HG03520 (cell line): ENCODE results near the gene SLC39A13.

ENCODE experiments used
- ATAC-seq: cut with Tn5 transposase; IDR thresholded peaks from one replicate; pipeline ENCODE4 v1.9.1; 2021; ENCODE audit warnings: mild to moderate bottlenecking, moderate library complexity; ENCODE audit not compliant: unreplicated experiment

SLC39A13 gene

DNA sequence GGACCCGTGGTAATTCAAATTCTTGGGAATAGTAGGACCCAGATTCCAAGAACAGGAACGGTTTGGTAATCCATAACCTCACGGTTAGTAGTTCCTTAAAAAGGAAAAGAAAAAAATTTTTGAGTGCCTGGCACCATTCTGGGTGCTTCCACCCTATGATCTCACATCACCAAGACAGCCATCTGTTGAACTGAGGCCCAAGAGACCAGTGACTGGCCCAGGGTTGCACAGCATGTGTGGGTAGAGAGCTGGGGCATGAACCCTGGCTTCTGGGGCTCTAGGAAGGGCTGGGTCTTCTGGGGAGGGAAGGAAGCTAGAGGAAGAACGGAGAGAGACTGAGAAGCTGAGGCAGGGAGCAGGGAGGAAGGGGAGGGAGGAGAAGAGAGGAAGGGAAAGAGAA, 25.3 kb upstream of the SLC39A13 start:
- no peak for ATAC-seq

DNA sequence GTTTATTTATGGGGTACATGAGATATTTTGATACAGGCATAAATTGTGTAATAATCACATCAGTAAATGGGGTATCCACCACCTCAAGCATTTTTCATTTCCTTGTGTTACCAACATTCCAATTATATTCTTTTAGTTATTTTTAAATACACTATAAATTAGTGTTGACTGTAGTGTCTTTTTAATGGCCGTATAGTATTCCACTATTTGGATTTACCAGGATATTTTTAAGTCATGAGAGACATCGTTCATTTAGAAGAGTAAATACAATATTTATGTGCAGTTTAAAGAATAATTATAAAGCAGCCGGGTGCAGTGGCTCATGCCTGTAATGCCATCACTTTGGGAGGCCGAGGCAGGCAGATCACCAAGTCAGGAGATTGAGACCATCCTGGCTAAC, 23.9 kb upstream of the SLC39A13 start:
- no peak for ATAC-seq

DNA sequence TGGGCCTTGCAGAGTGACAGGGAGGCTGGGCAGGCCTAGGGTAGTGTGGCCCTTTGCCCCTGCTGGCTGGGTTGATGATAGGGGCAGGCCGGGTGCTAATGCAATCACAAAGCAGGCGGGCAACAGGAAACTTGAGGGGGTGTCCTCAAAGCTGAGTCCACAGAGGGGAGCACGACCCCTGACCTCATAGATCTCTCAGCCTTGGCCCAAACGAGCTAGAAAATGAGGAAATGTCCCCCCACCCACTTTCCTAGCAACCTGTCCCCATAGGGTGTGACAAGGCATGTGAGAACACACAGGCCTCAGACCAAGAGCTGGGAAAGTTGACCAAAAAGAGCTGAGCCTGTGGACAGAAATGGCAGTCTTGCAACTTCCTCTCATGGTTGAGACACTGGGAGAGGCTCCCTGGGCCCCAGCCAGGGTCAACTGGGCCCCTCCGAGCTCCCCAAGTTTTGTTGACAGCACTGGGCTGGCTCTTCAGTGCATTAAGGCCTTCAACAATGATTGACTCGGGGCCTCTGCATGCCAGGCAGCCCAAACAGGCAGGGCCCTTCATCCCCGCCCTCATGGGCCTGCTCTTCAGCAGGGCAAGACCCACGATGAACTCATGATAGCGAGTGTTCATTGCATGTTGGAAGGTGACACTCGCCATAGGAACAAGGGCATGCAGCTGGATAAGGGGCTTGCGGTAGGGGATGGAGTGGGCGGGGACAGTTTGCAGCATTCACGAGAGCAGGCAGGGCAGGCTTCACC, 20.3 kb upstream of the SLC39A13 start:
- ATAC-seq = no peak

DNA sequence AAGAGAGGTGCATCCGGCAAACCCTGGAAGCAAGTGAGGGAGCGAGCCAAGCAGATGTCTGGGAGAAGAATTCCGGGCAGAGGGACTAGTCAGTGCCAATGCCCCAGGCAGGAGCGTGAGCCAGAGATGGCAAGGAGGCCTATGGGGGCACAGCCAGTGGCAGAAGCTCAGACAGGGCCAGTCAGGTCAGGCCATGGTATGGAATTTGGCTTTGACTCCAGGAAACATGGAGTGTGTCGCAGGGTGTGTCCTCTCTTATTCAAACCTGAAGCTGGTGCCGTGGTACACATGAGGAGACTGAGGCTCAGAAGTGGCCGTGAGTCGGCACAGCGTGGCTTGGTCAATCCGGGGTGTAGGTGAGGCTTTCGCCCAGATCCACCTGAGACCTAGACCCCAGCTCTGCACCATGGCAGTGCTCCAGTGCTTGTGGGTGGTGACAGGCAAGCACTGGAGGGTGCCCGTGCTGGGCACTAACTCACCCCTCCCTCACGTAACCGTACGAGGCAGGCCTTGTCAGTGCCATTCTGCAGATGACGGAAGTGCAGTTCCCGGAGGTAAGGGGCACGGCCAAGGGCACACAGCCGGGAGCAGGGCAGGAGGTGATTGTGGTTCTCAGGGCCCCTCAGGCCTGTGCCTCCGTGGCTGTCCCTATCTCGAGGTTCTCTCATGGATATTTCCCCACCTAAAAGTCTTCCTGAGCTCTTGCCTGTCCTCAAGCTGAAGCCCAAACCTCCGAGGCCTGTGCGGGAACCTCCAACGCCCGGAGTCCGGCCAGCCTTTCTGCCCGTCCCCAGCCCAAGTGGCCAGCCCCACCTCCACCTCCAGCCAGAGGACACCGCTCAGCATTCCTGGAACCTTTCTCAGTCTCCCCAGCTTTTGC, 19.5 kb upstream of the SLC39A13 start:
- no peak for ATAC-seq

DNA sequence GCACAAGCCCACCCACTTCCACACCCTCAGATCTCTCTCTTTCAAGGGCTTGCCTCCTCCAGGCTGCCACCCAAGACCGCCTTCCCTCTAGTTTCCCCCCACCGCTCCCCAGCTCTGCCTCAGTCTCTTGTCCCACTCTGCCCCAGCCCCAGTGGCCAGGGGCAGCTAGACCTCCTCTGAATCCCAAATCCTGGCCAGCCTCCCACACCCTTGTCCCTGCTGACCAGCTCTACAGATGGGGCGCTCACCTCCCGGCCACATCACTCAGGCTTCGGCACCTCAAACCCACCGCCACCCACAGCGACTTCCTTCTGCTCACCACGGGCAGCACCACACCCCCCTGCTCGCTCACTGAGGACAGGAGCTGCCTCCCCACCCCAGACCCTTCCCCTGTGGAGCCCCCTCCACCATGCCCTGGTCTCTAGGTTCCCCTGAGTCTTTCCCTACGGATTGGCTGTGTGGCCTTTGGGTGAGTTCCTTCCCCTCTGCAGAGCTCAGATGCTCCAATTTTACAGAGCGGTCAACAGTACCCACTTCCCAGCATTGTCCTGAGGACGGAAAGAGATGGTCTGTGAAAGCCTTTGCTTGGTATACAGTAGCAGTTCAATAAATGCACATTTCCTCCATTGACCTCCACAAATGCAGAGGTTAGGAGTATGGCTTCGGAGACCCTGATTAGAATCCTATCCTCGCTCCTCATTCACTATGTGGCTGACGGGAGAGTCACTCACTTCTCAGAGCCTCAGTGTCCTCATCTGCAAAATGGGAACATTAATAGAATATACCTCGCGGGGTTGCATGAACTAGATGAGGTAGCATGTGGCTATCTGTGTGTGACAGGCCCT, 18.6 kb upstream of the SLC39A13 start:
- no peak for ATAC-seq

DNA sequence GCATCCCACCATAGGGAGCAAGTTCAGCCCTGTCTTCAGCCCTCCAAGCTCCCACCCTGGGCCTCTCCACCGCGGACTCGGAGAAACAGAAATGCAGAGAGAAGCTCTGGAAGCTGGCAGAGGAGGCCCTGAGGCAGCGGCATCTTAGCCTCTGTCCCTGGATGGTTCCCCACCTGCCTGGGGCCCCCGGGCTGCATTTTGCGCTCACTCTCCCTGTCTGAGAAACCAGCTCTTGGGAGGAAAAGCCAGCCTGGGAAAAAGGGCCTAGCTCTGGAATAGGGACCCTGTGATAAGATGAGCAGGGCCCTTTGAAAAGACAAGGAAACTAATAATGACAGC, 18.0 kb upstream of the SLC39A13 start:
- ATAC-seq = no peak

DNA sequence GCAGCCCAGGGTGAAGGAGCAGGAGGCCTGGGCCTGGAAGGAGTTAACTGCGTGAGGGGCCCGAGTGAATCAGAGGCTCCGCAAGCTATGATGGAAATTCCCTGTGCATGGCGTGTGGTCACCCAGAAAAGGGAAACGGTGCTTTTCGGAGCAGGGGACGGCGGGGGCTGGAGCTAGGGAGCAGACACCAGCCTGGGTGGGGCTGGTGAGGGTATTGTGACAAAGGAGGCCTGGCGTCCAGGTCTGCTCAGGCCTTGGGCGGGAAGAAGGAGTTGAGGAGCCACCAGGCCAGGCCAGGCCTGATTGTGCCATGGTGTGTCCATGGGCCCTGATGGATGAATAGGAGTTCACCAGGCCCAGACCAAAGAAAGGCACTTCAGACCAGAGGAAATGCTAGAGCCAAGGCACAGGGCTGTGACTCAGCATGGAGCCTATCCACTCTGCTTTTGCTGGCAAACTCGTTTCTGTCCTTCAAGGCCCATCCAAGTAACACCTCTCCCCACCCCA, 17.3 kb upstream of the SLC39A13 start:
- ATAC-seq = peak; percentile 47

DNA sequence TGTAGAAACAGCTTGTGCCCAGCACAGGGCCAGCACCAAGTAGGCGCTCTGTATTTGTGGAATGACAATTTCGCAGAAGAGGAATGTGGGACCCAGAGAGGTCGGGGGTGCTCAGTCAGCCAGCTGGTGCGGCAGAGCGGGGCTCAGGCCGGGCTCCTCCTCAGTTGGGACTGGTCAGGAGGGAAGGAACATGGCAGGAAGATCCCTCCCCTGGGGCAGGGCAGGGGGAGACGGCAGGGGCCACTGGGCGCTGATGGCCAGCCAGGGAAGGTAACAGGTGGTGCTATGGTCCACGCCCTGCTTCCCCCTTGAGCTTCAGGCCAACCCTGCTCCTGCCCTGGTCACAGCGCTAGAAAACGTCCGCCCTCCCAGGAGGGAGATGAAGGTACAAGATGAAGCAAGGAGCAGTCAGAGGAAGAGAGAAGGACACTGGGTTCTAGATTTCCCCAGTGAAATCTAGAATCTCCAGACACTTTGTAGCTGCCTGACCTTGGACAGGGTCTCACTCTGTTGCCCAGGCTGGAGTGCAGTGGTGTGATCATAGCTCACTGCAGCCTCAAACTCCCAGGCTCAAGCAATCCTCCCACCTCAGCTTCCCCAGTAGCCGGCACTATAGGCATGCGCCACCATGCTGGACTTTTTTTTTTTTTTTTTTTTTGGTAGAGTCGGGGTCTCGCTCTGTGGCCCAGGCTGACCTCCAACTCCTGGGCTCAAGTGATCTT, 16.5 kb upstream of the SLC39A13 start:
- ATAC-seq = no peak

DNA sequence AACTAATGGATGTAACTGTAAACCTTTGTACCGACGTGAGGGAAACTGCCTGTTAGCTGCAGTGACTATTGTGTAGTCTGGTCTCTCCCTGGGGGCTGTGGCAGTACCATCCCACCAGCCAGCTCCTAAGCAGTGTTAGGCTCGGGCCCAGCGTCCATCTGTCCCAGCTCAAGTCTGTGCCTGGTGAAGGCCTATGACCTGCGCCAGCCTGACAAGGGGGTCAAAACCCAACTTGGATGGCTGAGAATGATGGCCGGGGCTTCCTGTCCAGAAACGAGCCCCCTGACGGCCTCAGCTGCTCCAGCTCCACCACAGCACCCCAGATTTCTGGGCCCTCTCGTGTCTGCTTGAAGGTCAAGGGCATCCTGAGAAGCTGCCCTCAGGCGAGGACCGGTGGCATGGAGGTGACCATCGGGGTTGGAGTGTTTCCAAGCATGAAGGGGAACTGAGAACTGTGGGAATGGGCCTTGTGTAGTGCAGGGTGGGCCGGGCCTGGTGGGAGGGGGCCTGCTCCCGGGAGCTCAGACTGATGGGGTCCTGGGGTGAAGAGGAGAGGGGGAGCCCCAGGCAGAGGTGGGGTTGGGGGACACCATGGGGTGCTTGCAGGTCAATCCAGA, 15.7 kb upstream of the SLC39A13 start:
- no peak for ATAC-seq

DNA sequence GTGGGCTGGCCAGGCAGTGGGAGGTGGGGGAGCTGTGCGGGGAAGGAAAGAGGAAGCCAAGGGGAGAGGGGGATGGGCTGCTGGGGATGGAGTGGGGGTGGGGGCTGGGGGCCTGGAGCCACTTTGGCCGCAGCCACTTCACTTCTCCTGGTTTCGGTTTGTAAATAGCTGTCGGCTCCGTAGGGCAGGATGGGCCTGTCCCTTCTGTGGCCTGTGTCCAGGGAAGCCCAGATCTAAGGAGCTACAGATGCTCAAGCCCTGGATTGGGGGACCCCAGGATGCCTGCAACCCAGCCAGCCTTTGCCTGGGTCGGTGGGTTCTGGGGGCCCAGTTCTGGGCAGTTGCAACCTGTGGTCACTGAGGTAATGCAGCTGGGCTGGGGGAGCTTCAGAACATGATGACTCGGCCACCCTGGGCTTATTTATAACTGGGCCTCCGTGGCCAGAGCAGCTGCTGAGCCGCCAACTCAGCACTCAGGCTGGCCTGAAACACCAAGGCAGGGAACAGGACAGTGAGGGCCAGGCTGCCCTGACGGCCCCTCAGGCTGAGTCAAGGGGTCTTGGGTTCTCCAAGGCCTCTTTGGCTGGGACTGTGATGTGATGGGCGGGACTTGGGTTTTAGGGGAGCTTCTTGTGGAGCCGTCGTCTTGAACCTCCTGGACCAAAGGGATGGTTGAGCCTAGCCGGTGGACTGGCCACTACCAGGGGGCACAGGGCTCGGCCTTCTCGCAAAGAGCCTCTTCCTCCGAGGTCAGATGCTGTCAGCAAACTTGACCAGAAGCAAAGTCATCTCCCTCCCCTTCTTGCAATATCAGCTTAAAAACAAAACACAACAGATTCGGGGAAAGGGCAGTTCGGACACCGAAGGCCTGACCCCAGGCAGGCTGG, 15.0 kb upstream of the SLC39A13 start:
- ATAC-seq = no peak

DNA sequence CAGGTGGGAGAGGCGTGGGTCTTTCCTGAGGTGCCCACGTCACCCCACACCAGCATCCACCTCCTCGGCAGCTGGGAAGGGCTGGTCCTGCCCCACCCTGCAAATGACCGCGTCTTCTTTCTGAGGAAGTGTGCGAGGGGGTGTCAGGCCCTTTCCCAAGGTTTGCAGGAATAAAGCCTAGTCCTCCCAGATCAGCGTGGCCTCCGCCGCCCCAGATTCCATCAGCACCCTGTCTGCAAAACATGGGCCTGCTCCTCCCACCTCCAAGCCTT, 14.4 kb upstream of the SLC39A13 start:
- no peak for ATAC-seq

DNA sequence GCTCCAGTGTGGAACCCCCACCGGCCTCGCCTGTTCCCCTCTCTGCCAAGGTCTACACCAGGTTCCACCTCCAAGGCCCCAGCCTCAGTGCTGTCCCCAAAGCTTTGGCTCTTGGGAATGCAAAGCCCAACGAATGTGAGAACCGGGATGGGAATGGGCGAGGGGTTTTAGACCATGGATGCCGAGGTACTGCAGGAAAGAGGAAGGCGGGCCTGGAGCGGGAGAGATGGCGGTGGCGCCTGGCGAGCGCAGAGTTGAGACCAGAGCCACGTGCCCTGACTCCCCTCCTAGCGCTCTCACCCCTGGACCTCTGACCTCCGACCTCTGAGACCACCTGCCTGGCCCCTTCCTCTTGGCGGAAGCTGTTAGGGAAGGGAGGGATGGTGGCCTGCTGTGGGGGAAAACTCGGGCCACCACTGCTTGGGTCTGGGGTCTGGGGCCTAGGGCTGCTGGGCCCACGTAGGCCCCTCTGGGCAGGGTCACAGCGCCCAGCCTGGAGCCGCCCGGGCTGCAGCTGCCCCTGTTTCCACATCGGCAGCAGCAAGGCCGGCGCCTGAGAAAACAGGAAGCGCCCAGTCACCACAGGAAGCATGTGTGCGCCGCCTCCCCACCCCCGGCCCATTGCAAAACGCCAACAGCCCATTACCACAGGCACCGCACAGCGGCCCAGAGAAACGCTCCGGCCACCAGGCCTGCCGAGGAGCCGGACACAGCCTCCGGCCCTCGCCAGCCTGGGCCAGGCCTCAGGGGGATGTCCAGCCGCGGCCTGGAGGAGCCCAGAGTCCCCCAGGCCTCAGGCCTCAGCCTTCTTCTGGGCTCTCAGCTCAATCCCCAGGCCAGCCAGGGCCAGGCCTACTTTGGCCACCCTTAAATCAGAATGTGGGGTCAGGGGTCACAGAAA, 13.8 kb upstream of the SLC39A13 start:
- no peak for ATAC-seq

DNA sequence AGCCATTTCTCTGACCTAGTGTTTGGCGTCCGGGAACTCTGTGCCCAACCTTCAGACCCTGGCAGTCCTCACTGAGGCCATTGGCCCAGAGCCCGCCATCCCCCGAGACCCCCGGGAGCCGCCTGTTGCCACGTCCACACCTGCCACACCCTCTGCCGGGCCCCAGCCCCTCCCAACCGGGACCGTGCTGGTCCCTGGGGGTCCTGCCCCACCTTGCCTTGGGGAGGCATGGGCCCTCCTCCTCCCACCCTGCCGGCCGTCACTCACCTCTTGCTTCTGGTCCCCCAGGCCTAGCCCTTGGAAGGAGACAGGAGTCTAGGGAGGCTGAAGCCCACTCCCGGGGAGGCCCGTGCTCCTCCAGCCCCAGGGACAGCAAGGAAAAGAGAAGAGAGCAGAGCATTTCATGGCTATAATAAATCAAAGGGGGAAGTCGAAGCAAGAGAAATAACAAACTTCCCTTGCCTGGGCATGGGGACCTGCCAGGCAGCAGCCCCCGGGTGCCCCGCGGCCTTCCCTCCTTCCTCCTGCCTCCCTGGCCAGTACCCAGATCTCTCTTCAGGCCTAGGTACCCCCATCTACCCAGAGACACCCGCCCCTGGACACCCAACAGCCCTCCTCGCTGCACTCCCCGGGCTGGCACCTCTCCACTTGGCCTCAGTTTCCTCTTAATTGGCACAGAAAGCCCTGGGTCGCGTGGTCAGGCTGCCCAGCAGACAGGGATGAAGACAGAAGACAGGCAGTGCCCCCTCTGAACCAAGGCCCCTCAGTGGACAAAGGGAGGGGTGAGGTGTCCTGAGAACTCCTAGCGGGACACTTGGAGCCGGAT, 13.0 kb upstream of the SLC39A13 start:
- no peak for ATAC-seq

DNA sequence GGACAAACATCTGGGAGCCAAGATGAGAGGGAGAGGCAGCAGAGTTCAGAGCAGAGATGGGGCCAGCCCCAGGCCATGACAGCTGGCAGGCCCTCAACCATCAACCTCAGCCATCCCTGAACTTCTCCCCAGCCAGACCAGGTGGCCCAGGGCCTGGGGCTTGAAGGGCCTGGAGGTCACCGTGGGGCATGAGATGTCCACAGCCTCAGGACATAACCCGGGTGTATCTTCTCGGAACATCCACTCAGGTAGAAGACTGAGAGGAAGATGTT, 12.4 kb upstream of the SLC39A13 start:
- ATAC-seq = no peak

DNA sequence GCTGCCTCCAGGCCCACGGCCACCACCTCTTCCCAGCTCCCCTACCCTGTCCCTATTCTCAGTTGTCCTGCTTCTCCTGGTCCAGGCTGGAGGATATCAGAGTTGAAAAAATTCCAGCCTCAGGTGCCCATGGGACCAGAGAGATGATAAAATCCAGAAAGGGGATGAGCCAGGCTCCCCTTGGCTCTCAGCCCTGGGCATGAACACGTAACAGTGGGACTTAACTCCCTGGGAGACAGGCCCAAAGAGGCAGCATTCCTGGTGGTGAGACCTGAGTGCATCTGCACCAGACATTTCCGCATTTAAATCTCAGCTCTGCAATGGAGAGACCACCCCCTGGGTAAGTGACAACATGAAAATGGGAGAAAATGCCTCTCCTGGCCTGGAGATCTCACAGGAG, 10.4 kb upstream of the SLC39A13 start:
- no peak for ATAC-seq

DNA sequence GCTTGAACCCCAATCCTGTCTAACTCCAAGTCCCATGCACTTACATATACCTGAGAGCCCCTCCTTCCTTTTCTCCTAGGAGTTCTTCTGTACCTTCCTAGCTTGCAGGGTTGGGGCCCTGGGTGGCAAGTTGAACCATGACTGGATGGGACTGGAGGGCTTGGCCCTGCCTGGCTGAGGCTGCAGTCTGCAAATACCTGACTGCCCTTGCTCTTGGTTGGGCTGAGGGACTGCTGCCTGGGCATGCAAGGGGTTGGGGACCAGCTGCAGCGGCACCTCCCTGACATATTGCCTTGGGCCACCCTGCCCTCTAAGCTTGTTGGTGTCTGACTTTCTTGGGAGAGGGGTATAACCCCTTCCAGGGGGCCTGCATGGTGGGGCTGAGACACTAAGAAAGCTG, 9.8 kb upstream of the SLC39A13 start:
- no peak for ATAC-seq

DNA sequence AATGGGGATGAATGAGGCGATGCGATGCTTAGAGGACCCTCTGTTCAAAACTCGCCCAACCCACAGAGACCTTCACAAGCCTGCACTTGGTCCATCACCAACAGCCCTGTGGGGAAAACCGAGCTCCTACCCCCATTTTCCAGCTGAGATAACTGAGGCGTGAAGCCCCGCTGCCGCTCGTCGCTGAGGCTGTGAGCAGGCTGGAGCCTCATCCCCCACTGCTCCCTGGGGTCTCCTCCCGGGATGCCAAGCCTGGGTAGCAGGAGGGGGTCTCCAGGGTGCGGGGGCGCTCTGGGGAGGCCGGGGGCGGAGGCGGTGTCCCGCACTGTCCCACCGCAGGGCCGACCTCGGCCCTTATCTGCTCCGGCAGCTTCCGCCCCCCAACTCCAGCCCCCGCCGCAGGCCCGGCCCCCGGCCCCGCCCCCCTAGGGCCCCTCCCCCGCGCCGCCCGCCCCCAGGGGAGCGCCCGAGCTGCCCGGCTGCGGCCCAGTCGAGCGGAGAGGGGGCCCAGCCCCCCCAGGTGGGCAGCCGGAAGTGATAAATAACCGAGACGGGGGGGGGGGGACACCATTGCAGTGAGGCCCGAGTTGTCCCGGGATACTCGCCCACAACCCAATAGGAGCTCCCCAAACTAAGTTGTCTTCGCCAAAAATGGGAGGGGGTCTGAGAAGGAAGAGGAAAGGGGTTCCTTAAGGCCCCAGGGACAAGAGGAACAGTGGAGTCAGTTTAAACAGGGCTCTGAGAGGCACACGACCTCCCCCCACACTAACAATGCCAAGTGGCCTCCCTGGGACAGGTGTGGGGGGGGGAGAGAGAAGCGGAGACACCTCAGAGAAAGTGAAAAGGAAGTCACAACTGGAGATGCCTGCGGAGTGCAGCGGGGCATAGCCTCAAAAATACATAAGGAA, 8.3 kb upstream of the SLC39A13 start:
- ATAC-seq = peak; percentile 32
